Stimulated activated CD4-positive, alpha-beta T cell treated with anti-CD3 and anti-CD28 coated beads, TNF-alpha, amount 100 ng/mL, for 4 hours (primary cell): ENCODE measurements around the gene SPATS2L.

ENCODE experiments used
- DNase-seq, 3 experiments: peaks; one replicate each; pipeline ENCODE4 v3.0.0-alpha.2; 2020; ENCODE audit warnings: low read depth in 3 of 3

The SPATS2L gene

DNA sequence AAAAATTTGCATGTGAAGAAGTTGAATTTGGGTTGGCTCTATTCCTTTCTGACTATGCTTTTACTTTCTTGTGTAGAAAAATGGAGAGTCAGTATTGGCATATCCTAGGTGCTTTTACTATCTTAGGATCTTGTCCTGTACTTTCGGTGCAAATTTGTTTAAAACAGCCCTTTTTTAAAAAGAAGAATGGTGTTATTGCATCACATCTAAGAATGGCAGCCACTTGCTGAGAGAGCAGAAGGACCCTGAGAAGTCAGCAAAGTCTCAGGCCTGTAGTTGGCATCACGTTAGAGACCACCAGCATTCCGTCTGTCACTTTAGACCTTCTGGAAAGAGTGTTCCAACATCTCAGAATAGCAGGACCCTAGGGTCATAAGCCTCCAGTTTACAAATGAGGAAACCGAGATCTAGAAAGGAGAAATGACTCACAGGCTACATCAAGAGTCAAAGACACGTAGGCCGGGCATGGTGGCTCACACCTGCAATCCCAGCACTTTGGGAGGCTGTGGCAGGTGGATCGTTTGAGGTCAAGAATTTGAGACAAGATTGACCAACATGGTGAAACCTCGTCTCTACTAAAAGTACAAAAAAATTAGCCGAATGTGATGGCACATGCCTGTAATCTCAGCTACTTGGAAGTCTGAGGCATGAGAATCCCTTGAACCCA, 42.5 kb downstream of the SPATS2L start:
- no peak for DNase-seq

DNA sequence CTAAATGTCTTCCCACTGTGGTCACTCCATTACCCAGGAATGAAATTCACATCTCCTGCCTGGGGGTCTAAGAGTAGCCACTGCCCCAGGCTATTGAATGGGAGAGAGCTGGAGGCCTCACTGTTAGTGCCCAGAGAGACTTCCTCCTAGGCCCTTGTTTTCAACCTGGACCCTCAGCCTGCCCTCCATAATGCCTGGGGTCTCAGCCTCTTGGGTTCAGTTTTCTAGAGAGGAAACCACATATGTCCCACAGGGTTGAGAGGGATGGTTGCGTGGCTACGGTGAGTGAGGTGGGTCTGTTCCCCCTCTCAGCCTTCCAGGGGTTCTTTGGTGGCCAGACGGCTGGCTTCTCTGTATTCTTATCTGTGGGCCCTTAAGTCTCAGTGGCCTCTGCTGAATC, 43.4 kb downstream of the SPATS2L start:
- DNase-seq: no peak

DNA sequence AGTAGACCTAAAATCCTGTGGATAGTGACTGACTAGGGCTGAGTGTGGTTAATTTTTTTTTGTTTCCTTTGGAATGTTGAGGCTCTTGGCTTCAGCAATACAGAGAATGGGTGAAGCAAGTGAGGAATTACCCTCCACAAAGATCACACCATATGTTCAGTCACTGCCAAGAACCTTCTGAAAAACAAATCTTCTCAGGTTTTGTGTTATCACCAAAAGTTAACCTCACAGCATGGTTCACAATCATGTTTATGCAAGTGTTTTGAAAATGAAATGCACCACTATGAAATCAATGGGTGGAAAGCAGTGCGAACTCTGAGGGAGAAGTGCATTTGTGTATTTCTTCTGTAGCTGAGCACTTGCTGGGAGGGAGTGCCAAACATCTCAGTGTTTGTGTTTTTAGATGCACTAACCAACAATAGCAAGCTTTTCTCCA, 44.4 kb downstream of the SPATS2L start:
- DNase-seq: no peak

DNA sequence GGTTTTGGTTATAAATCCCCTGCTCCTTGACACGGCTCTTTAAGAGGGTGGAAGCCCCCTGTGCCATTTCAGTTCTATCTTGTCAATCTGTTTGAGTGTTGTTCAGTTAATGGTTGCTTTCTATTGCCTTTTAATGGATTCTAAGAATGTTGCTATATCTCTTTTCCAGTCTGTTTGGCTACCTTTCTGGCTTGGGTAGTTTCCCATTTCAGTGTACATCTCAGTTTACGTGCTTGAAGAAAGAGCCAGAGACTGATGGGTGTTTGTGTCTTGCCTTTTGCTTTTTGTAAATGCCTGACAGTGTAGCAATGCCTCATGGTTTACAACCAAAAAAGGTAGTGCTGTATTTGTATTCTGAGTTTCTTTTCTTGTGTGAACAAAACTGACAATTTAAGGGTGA, 45.3 kb downstream of the SPATS2L start:
- DNase-seq: no peak

DNA sequence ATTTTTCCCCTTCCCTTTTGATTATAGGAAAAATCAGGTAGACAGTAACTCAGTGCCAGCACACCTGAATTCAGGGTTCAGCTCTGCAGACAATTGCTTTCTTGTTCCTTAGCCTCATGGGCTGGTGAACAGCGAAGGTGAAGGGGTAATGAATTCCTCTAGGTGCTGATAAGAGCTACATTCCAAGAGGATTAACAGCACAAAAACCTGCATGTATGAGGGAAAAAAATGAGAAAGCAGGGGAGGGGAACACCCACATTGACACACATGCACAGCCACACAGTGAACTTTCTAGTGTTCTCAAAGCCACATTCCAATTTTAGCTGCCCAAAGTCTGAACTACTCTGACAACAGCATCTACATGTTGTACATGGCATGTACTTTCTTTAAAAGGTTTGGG, 46.1 kb downstream of the SPATS2L start:
- DNase-seq: no peak

DNA sequence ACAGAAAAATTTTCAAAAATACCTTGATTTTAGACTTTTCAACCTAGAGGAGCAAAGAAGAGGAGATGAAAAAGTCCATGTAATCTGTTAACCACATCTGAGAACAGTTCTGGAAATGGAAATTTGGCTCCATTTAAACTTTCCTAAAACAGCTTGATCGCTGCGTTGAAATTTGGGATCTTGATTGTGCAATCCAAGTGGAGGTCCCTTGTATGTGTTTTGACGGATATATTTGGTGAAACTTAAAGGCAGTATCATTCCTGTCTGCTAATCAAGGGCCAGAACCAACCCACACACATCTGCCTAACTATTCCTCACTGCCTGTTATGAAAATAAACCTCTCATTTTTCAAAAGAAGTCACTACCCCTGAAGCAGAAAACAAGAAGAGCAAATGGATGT, 46.6 kb downstream of the SPATS2L start:
- DNase-seq: no peak

DNA sequence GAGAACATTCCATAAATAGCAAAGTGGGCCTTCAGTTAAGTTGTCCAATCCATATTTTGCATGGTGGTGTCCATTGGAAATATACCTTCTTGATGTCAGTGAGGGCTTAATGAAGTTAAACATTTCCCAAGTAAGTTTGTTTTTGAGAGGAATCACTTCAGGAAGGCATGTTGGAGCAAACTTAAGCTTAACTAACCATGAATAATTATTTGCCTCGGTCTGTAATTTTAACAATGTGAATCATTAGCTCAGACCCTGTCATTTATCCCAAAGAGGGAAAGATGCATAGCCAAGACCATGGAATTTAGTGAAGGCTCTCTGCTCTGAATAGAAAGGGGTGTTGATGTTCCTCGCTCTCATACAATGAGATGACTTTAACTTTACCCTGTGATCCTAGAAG, 47.4 kb downstream of the SPATS2L start:
- no peak for DNase-seq

DNA sequence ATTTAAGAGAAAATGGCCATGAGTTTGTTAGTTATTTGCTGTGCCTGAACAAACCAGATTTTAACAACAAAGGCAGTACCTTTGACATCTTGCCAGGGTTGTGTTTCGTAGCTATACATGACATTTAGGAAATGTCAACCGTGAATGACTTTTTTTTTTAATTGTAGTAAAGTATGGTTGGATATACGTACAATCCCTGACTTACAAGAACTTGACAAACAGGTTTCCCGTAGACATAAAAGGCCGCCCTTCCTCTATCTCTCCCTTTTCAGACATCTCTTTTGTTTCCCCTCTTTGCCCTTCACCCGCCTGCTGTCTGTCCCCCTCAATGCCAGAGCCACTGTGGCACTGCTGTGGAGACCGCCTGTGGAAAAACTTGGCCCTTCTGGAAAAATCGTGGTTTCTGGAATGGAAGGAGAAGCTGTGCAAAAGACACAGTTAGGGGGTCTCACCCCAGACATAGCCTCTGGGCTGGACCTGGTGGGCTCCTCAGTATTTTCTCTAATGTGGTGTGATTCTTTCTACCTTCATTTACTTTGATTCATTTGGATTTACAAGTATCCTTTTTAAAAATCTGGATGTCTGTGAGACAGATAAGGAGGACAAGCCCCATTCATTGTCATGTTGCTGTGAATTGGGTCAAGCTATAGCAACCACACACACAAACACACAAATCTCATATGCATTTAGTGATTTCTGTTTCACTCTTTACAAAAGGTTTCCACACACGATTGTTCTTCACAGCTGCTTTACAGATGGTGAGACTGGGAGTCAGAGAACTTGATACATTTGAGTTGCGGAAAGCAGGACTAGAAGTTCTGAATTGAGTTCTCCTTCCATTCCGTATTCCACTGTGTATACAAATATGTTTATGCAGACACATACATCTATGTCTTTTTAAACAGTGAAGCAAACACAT, 48.6 kb downstream of the SPATS2L start:
- no peak for DNase-seq

DNA sequence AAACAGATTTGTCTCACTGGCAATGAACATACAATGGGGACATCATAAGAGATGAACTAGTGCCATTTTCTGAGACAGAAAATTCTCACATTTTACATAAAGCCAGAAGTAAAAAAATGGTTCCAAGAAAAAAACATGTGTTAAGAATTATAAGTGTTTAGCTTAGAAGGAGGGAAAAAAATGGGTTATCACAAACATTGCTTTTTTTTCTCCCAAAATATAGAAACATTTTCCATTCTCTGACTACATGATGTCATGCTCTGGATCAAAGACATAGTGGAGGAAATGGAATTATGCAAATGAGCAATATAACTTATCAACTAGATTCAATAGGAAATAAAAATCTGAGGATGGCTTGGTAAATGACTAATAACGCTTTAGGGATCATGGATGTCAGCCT, 49.8 kb downstream of the SPATS2L start:
- DNase-seq: no peak

DNA sequence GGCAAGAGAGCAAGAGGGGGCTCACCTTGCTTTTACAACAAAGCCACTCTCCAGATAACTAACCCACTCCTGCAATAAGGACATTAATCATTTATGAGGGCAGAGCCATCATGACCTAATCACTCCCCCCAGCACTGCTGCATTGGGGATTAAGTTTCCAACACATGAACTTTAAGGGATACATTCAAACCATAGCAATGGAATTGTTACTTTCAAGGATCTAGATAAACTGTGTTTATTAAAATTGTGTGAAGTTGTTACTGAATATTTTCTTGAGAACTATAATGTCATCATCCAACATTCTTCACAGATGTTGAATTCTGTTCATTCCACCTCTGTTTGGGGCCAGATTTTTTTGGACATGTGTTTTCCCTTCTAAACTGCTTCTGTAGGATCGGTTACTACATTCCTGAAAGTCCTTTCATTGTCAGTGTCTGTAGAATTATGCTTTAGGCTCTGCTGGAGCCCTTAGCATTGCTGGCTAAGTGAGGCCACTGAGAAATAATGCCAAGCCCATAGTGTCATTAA, 50.4 kb downstream of the SPATS2L start:
- DNase-seq: no peak

DNA sequence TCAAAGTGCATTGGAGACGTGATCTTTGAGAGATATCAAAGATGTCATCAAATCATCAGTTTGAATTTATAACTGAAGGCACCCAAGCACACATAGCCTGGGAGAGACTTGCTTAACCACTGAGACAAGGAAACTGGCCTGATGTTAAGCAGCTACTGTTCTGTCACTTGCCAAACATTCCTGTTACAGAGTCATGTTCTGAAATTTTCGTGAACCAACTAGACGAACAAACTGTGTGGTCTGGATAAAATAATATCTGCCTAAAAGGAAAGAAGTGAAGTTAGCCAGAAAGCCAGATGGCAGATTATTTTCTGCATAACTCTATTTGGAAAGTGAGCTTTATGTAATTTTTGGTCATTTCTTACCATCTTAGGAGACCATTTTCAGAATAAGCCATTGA, 51.4 kb downstream of the SPATS2L start:
- no peak for DNase-seq

DNA sequence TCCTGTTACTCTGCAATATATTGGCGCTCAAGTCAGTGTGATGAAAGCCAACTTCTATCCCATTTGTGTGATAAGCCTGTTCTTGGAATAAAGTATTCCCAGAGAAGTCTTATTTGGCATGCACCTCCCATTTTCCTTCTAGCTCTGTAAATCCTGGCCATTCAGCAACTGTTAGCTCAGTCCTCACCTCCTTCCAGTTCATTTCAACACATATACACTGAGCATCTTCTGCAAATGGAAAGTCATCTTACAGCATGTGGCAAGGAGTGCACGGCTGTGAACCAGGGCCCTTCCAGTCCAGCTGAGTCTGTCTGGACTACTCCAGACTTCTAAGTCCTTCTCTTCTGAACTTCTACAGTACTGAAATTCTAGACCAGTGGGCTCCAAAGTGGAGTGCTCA, 53.1 kb downstream of the SPATS2L start:
- DNase-seq: no peak

DNA sequence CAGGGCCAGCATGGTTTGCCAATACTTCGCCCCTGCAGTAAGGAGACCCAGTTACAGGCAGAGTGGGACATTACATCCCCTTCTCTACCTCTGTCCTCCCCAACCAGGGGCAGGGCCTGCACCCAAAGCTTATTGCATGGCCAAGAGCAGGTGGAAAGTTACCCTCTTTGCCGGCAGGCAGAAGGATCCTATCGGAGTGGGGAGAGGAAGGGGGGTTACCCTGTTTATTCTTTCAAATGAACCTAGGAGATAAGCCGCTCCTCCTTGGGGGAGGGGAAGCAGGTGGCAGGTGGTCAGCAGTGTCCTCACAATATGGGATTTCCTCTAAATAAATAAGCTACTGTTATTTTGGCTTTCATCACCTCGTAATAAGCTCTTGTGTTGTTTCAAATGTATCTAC, 53.9 kb downstream of the SPATS2L start:
- DNase-seq: no peak

DNA sequence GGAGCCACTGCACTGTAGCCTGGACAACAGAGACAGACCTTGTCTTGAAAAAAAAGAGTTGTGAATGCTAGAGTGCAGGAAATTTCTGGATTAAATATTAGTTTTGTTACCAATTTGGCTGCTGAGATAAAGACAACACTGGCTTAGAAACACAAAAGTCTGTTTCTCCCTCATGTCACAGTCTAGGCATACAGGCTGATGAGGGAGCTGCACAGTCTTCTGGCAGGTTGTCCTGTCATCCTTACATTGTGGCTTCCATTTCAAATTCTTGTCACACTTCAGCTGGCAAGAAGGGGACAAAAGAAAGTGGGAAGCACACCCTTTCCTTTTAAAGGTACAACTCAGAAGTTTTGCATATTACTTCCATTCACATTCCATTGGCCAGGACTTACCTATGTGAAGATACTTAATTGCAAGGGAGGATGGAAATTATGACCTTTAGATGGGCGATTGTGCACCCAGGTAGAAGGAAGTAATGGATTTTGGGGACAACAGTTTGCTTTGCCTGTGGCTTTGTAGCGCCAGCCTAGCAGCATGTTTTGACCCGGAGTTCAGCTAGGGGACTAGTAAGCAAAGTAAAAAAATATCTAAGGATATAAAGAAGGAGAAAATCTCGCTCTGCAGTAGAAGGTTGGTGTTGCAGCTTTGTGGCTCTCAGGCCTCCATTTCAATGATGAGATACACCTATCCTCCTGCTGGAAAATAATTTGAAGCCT, 55.9 kb downstream of the SPATS2L start:
- no peak for DNase-seq

DNA sequence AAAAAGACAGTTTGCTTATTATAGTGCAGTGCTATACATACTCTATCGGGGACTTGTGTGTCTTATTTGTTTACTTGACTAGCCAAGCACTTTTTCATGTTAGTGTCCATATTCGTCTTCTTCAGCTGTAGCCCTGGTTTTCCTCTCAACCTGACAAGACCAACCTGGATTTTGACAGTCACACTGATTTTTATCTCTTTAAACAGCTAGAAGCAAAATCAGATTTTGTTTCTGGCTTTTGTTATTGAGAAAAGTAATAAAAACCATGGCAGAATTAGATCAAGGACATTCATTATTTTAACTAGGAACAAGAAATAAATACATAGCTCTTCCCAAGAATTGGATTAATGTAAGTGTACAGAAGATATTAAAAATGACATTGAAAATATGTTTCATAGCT, 56.8 kb downstream of the SPATS2L start:
- no peak for DNase-seq

DNA sequence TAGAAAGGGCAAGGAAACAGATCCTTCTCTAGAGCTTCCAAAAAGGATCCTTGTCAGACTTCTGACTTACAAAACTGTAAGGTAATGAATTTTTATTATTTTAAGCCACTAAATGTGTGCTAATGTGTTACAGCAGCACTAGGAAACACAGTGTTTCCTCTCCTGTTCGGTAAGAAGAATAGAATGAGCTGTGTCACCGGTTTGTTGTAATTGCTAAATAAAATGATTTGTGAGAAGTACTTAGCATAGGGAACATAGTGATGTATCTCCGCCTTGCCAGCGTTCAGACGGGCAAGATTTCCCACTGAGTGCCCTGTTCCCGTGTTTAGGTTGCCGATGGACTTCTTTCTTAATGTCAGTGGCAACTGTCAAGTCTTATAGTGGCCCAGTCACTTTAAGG, 57.6 kb downstream of the SPATS2L start:
- no peak for DNase-seq

DNA sequence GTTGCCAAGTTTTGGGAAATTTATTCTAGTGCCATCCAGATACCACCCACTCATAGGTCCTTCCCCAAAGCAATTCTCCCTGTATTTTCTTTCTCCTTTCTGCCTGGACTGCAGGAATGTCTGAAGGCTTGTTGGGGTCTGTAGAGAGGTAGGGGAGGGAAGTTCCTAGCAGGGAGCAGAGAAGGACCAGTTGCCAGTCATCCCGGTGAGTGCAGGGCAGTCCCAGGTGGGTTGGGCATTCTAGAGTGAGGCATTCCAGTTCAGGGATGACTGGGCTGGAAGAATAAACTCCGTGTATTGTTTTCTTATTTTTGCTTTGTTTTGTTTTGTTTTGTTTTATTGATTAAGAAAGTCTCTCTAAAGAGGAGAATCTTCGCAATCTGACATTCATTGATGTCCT, 58.1 kb downstream of the SPATS2L start:
- no peak for DNase-seq

DNA sequence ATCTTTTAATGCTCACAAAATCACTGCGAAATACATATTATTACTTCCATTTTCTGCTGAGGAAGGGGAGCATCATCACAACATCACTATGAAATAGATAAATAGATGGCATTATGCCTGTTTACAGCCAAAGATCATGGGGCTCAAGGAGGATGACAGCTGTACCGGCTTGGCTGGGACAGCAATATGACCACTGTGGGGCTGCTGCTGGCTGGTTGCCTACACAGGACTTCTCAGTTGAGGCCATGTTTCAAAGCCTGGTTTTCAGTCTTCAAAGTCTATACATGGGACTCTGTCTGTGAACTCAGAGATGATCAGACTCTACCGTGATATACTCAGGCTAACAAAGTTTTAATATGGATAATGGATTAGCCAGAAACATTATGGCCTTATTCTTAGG, 58.7 kb downstream of the SPATS2L start:
- DNase-seq: no peak

DNA sequence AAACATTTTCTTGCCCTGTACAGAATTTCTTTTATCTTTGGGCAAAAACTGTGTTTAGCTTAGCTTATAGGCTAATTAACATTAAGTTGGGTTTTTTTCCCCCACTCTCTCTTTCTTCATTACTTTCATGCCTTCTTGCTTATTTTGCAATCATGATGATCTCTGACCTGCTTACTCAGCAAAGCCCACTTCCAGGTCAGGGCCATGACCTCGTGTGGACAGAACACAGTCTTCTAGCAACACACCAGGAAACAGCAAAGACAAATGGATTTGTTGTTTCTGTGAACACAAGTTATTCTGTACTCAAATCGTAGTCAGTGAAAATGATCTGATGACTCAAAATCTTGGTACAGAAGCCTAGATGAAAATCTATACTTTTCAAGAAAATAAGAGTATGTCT, 60.7 kb downstream of the SPATS2L start:
- no peak for DNase-seq

DNA sequence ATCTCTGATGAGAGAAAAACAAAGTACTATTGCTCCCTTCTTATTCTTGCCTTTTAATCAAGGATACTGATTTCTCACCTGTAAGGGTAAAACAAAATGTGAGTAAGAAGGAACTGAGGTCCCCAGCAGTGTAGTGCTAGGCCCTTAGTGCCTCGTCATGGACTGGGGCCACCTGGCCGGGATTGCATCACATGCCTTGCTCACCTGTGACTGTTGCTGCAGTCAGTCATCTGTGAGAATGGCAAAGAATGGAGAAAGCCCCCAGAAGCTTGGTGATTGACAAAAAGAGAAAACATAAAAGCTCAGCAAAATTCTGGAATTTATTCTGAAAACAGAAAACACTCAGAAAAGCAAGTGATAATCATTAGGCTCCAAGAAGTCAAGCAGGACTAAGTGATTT, 63.4 kb downstream of the SPATS2L start:
- no peak for DNase-seq

DNA sequence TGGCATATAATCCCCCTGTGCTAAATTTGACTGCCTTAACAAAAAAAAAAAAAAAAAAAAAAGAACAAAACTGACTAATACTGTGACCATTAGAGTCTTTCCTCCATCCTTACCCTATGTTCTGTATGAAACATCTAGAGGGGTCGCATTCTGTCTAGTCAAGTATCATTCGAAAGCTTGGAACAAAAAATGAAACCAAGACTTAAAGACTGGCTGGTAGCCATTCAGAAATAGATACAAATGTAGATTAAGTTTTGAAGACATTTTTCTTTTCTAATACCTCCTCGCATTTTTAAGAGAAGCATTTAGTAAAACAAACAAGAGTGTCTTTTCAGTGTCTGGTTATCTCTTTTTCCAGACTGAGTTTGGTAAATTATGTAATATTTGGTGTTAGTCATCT, 66.7 kb downstream of the SPATS2L start:
- DNase-seq: no peak

DNA sequence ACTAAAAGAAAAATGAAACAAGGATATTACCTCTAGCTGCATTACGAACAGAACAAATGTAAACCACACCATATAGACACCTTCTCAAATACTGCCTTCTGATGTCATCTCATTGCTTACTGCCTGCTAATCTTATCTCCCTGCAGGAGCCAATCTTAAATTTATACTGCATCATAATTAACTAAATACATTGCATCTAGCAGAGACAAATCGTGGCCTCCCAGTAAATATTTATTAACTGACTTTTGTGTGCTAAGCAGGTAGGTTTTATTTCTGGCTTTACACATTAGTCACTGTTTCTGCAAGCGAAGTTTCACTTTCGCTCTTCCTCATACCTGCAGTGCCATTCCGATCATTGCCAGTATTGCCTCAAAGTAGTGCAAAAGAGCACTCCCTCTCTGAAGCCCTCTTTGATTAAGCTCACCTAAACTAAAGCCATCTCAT, 67.5 kb downstream of the SPATS2L start:
- no peak for DNase-seq
